H9 (cell line): ENCODE data around the gene LAMA3. TPM values are rescaled to one million over a fixed set of nuclear protein-coding genes. Genes with fewer than 3 reads are reported as not detected.

Experiments used
- DNase-seq: peaks from one replicate; pipeline ENCODE4 v3.0.0-alpha.2; 2017
- H2AFZ ChIP-seq: one replicate; pipeline ENCODE4 v1.6.1; 2013; ENCODE audit warnings: mild to moderate bottlenecking, low read length, control low read depth, moderate library complexity
- H2AK5ac ChIP-seq: 2 replicates; pipeline ENCODE4 v1.6.1; 2013; ENCODE audit warnings: low read length, control low read depth, mixed read lengths; ENCODE audit not compliant: insufficient read length
- H2BK120ac ChIP-seq: one replicate; pipeline ENCODE4 v1.6.1; 2013; ENCODE audit warnings: low read depth, mild to moderate bottlenecking, low read length, control low read depth, inconsistent platforms; ENCODE audit not compliant: poor library complexity, severe bottlenecking
- H2BK12ac ChIP-seq: 2 replicates; pipeline ENCODE4 v1.6.1; 2013; ENCODE audit warnings: low read length, control low read depth, mixed read lengths, low read depth; ENCODE audit not compliant: insufficient read length
- H2BK15ac ChIP-seq: 2 replicates; pipeline ENCODE4 v1.6.1; 2013; ENCODE audit warnings: low read depth, low read length, control low read depth
- H2BK20ac ChIP-seq: one replicate; pipeline ENCODE4 v1.6.1; 2013; ENCODE audit warnings: low read depth, mild to moderate bottlenecking, low read length, control low read depth, inconsistent platforms; ENCODE audit not compliant: poor library complexity, severe bottlenecking
- H2BK5ac ChIP-seq: 2 replicates; pipeline ENCODE4 v1.6.1; 2013; ENCODE audit warnings: low read length, control low read depth, mixed read lengths; ENCODE audit not compliant: insufficient read length
- H3K14ac ChIP-seq: 2 replicates; pipeline ENCODE4 v1.6.1; 2013; ENCODE audit warnings: low read length, control low read depth; ENCODE audit not compliant: insufficient read depth
- H3K18ac ChIP-seq: 2 replicates; pipeline ENCODE4 v1.6.1; 2013; ENCODE audit warnings: low read depth, mild to moderate bottlenecking, mixed read lengths, low read length, control low read depth; ENCODE audit not compliant: insufficient read length
- H3K23ac ChIP-seq: 2 replicates; pipeline ENCODE4 v1.6.1; 2013; ENCODE audit warnings: low read length, control low read depth, mixed read lengths, low read depth; ENCODE audit not compliant: insufficient read length
- H3K23me2 ChIP-seq: 2 replicates; pipeline ENCODE4 v1.6.1; 2013; ENCODE audit warnings: low read depth, mild to moderate bottlenecking, mixed read lengths, low read length, control low read depth; ENCODE audit not compliant: insufficient read length, poor library complexity, severe bottlenecking
- H3K27ac ChIP-seq: 2 replicates; pipeline ENCODE4 v1.5.1; 2013; ENCODE audit warnings: low read length, control low read depth, mixed read lengths, low read depth; ENCODE audit not compliant: insufficient read length
- H3K27me3 ChIP-seq: 2 replicates; pipeline ENCODE4 v1.6.1; 2013; ENCODE audit warnings: low read length, control low read depth, inconsistent platforms; ENCODE audit not compliant: insufficient read depth
- H3K4ac ChIP-seq: 2 replicates; pipeline ENCODE4 v1.6.1; 2013; ENCODE audit warnings: low read depth, mild to moderate bottlenecking, control low read depth, inconsistent platforms, low read length, moderate library complexity
- H3K4me1 ChIP-seq: 2 replicates; pipeline ENCODE4 v1.6.1; 2013; ENCODE audit warnings: low read length, control low read depth, inconsistent platforms; ENCODE audit not compliant: insufficient read depth
- H3K4me2 ChIP-seq: 2 replicates; pipeline ENCODE4 v1.6.1; 2013; ENCODE audit warnings: low read length, control low read depth, mixed read lengths; ENCODE audit not compliant: insufficient read length, insufficient read depth
- H3K56ac ChIP-seq: 2 replicates; pipeline ENCODE4 v1.6.1; 2013; ENCODE audit warnings: low read depth, mild to moderate bottlenecking, mixed read lengths, low read length, control low read depth; ENCODE audit not compliant: insufficient read length
- H3K79me1 ChIP-seq: 2 replicates; pipeline ENCODE4 v1.6.1; 2013; ENCODE audit warnings: low read depth, mild to moderate bottlenecking, moderate library complexity, low read length, control low read depth, inconsistent platforms; ENCODE audit not compliant: insufficient read depth, poor library complexity, severe bottlenecking
- H3K79me2 ChIP-seq: 2 replicates; pipeline ENCODE4 v1.6.1; 2013; ENCODE audit warnings: low read length, control low read depth, inconsistent platforms; ENCODE audit not compliant: insufficient read depth
- H3K9ac ChIP-seq: 2 replicates; pipeline ENCODE4 v1.6.1; 2013; ENCODE audit warnings: low read length, control low read depth, mixed read lengths; ENCODE audit not compliant: insufficient read length; ENCODE audit errors: extremely low read depth
- H3K9me3 ChIP-seq: one replicate; pipeline ENCODE4 v1.6.1; 2013; ENCODE audit warnings: low read depth, low read length, inconsistent platforms; ENCODE audit not compliant: control insufficient read depth
- H3T11ph ChIP-seq: one replicate; pipeline ENCODE4 v1.6.1; 2013; ENCODE audit warnings: mild to moderate bottlenecking, low read length, control low read depth, inconsistent platforms
- H4K20me1 ChIP-seq: one replicate; pipeline ENCODE4 v1.6.1; 2013; ENCODE audit not compliant: control insufficient read depth, insufficient read length, insufficient read depth
- H4K5ac ChIP-seq: 2 replicates; pipeline ENCODE4 v1.6.1; 2013; ENCODE audit warnings: low read depth, mild to moderate bottlenecking, mixed read lengths, low read length, control low read depth; ENCODE audit not compliant: insufficient read length
- H4K8ac ChIP-seq: replicated peaks from 2 replicates; pipeline ENCODE4 v1.6.1; 2013; ENCODE audit warnings: low read length, control low read depth, mixed read lengths, low read depth; ENCODE audit not compliant: insufficient read length
- H4K91ac ChIP-seq: 2 replicates; pipeline ENCODE4 v1.6.1; 2013; ENCODE audit warnings: low read depth, mild to moderate bottlenecking, moderate library complexity, mixed read lengths, low read length, control low read depth; ENCODE audit not compliant: insufficient read length
- H3K27ac Mint-ChIP-seq, 3 experiments: 2 replicates in 2 of 3; 3 replicates in 1 of 3; pipeline ENCODE4 v1.8.0; 2020 to 2021; ENCODE audit warnings: mixed read lengths in 3 of 3, mild to moderate bottlenecking in 1 of 3, moderate library complexity in 1 of 3
- H3K27me3 Mint-ChIP-seq: 2 replicates; pipeline ENCODE4 v1.8.0; 2021; ENCODE audit warnings: low read depth, mild to moderate bottlenecking, moderate library complexity, mixed read lengths
- H3K36me3 Mint-ChIP-seq, 3 experiments: 2 replicates in 2 of 3; 3 replicates in 1 of 3; pipeline ENCODE4 v1.8.0; 2020 to 2021; ENCODE audit warnings: low read depth in 3 of 3, mixed read lengths in 3 of 3; ENCODE audit not compliant: insufficient read depth in 1 of 3
- H3K4me1 Mint-ChIP-seq, 2 experiments: 2 replicates each; pipeline ENCODE4 v1.8.0; 2020; ENCODE audit warnings: mixed read lengths in 2 of 2
- H3K4me3 Mint-ChIP-seq, 2 experiments: 2 replicates in 1 of 2; 3 replicates in 1 of 2; pipeline ENCODE4 v1.8.0; 2020 to 2021; ENCODE audit warnings: mild to moderate bottlenecking in 2 of 2, mixed read lengths in 2 of 2, moderate library complexity in 1 of 2
- H3K9me3 Mint-ChIP-seq, 2 experiments: 2 replicates in 1 of 2; 3 replicates in 1 of 2; pipeline ENCODE4 v1.8.0; 2020; ENCODE audit warnings: mild to moderate bottlenecking in 2 of 2, mixed read lengths in 2 of 2, moderate library complexity in 1 of 2
- CTCF ChIP-seq: fragments of 200-600 bp; sonication (generic); conservative IDR thresholded peaks from 3 replicates; pipeline ENCODE4 v1.8.0; 2021; ENCODE audit warnings: antibody characterized with exemption, mild to moderate bottlenecking
- WGBS: extraction: QIAGEN DNeasy Blood & Tissue Kit; methylation state at CpG from one replicate; pipeline ENCODE4 v1.1.7; 2013; ENCODE audit warnings: missing lambda C conversion rate, low lambda C conversion rate, mixed read lengths; ENCODE audit not compliant: insufficient read length; ENCODE audit errors: extremely low coverage; 5-methylcytosine and 5-hydroxymethylcytosine counted together
- total RNA-seq: library from RNA; stranded (reverse); gene quantifications from 2 replicates; pipeline ENCODE4 v1.2.1, GENCODE V29; 2021

Gene LAMA3
- total RNA-seq, 1 experiment from 2014 or later, result 0.33 TPM

GRCh38 chr18:23894661-23895175 lies 205.5 kb downstream of the LAMA3 start:
- no peak overlapping the region for H2BK120ac ChIP-seq
- H3K4me2 ChIP-seq, result no peak overlapping the region
- H3K79me2 ChIP-seq, result no peaks in the 10 kb centered on the region
- H3K4me1 Mint-ChIP-seq, result 0 out of 4 replicates have a peak, but pooled peaks cover 0 to 2% of the 10 kb centered on the region in 2 experiments
- H3K27ac ChIP-seq, result no peak overlapping the region
- no peak overlapping the region for H2AK5ac ChIP-seq
- H3K56ac ChIP-seq, result no peak overlapping the region
- no peaks in the 10 kb centered on the region for H3K79me1 ChIP-seq
- H3K4me1 ChIP-seq, result no peaks in the 10 kb centered on the region; the same call in 1 of the 2 replicates
- no peaks in the 10 kb centered on the region for H3K23me2 ChIP-seq
- H2BK20ac ChIP-seq, result no peak overlapping the region
- DNase-seq, result no peak
- no peak overlapping the region for H3K27ac Mint-ChIP-seq
- H3K9me3 ChIP-seq, result no peaks in the 10 kb centered on the region
- H2BK15ac ChIP-seq, result no peak overlapping the region
- H3K9ac ChIP-seq, result no peak overlapping the region
- no peak overlapping the region for H2BK5ac ChIP-seq
- H3K4ac ChIP-seq, result no peak overlapping the region
- no CpG with 5 or more reads among the region's 14 CpGs for WGBS
- H3K23ac ChIP-seq, result no peak overlapping the region
- no peak overlapping the region for H3K4me3 Mint-ChIP-seq
- H3K9me3 Mint-ChIP-seq, result no peaks in the 10 kb centered on the region
- H4K8ac ChIP-seq, result no peak overlapping the region
- H3K14ac ChIP-seq, result no peak overlapping the region
- no peaks in the 10 kb centered on the region for H3K27me3 Mint-ChIP-seq
- H4K20me1 ChIP-seq, result no peaks in the 10 kb centered on the region
- no peak overlapping the region for H2AFZ ChIP-seq
- H3K27me3 ChIP-seq, result no peaks in the 10 kb centered on the region
- TF ChIP-seq CTCF, result no peak
- no peak overlapping the region for H3T11ph ChIP-seq
- H4K91ac ChIP-seq, result no peak overlapping the region
- no peak overlapping the region for H4K5ac ChIP-seq
- no peak overlapping the region for H2BK12ac ChIP-seq
- no peak overlapping the region for H3K18ac ChIP-seq
- no peaks in the 10 kb centered on the region for H3K36me3 Mint-ChIP-seq
